HepG2 (cell line): ENCODE results near the gene ATG13.

Experiments used
- CREB1 ChIP-seq, 2 experiments: fragments of 450-650 bp in 1 of 2; IDR thresholded peaks; 2 replicates each; pipeline ENCODE4 v1.6.1; 2016 to 2017; ENCODE audit warnings: control low read depth in 1 of 2, mild to moderate bottlenecking in 1 of 2, missing compliant biosample characterization in 1 of 2, missing genetic modification characterization in 1 of 2
- ETV6 ChIP-seq: sonication (generic); formaldehyde crosslinking; conservative IDR thresholded peaks from 2 replicates; pipeline ENCODE4 v1.4.0; 2020; ENCODE audit warnings: missing genetic modification reagents
- GABPA ChIP-seq, 2 experiments: IDR thresholded peaks; 2 replicates each; pipeline ENCODE4 v1.6.1; 2011 to 2016; ENCODE audit warnings: low read depth in 2 of 2, low read length in 1 of 2, missing biosample characterization in 1 of 2, missing genetic modification characterization in 1 of 2
- HNF4A ChIP-seq: sonication (generic); formaldehyde crosslinking; IDR thresholded peaks from 2 replicates; pipeline ENCODE4 v1.4.0; 2020; ENCODE audit warnings: missing genetic modification reagents
- MAFK ChIP-seq, 2 experiments: IDR thresholded peaks in 1 of 2; conservative IDR thresholded peaks in 1 of 2; 2 replicates each; pipeline ENCODE4 v1.6.1; 2011; ENCODE audit warnings: improper control_type of control experiment in 2 of 2, low read length in 2 of 2
- NFRKB ChIP-seq: fragments of 450-650 bp; IDR thresholded peaks from 2 replicates; pipeline ENCODE4 v1.6.1; 2017
- PHF20 ChIP-seq: sonication (generic); formaldehyde crosslinking; IDR thresholded peaks from 2 replicates; pipeline ENCODE4 v1.5.0; 2020; ENCODE audit warnings: mild to moderate bottlenecking, missing genetic modification reagents
- RFXANK ChIP-seq: IDR thresholded peaks from 2 replicates; pipeline ENCODE4 v1.6.1; 2016
- RXRA ChIP-seq: sonication (generic); formaldehyde crosslinking; IDR thresholded peaks from 2 replicates; pipeline ENCODE4 v1.5.1; 2020; ENCODE audit warnings: missing genetic modification reagents
- ZNF224 ChIP-seq: sonication (generic); formaldehyde crosslinking; IDR thresholded peaks from 2 replicates; pipeline ENCODE4 v1.5.0; 2020; ENCODE audit warnings: mild to moderate bottlenecking, missing genetic modification reagents
- ZNF333 ChIP-seq: sonication (generic); formaldehyde crosslinking; IDR thresholded peaks from 2 replicates; pipeline ENCODE4 v1.4.0; 2020; ENCODE audit warnings: mild to moderate bottlenecking, missing genetic modification reagents, borderline replicate concordance
- ZNF768 ChIP-seq: sonication (generic); formaldehyde crosslinking; IDR thresholded peaks from 2 replicates; pipeline ENCODE4 v1.4.0; 2020; ENCODE audit warnings: missing genetic modification reagents
- TF ChIP-seq, protein P1 (sequence below): sonication (generic); formaldehyde crosslinking; IDR thresholded peaks from 2 replicates; pipeline ENCODE4 v1.4.0; 2020; ENCODE audit warnings: missing genetic modification reagents
- TF ChIP-seq, protein P2 (sequence below): sonication (generic); formaldehyde crosslinking; IDR thresholded peaks from 2 replicates; pipeline ENCODE4 v1.5.0; 2020; ENCODE audit warnings: mild to moderate bottlenecking, missing genetic modification reagents

DNA sequence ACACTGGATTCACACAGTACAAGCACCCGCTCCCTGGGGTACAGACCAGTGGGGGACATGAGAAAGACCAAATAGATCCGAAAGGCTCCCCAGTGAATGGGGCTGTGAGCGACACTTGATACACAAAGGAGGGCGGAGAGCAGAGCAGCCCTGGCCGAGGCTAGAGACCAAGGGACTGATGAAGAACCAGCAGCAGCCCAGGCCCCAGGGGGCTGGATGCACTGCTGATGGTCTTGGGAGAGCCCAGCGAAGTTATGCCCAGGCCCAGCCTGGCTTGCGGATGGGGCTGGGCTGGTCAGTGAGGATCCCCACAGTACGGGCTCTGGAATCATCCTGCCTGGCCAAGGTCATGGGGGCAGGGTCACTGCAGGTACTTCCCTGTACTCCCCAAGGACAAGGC, 59.8 kb downstream of the ATG13 start:
- TF ChIP-seq NFRKB: no peak
- TF ChIP-seq MAFK (conservative IDR thresholded peaks at IDR 0.05 in 1 of 2, IDR thresholded peaks at IDR 0.05 in 1 of 2; ENCODE audit: low read length in 2 of 2): no peak
- no peak for TF ChIP-seq ETV6
- no peak for TF ChIP-seq ZNF224
- no peak for TF ChIP-seq ZNF333 (CRISPR knock-in tag)
- no peak for TF ChIP-seq PHF20 (CRISPR knock-in tag)
- TF ChIP-seq ZNF768 (CRISPR knock-in tag): no peak
- TF ChIP-seq RFXANK (CRISPR knock-in tag): no peak
- TF ChIP-seq HNF4A (CRISPR knock-in tag): no peak
- TF ChIP-seq GABPA (IDR thresholded peaks at IDR 0.05; ENCODE audit: low read depth, low read length): no peak
- no peak for TF ChIP-seq GABPA (CRISPR knock-in tag; IDR thresholded peaks at IDR 0.05; ENCODE audit: low read depth)
- TF ChIP-seq CREB1 (IDR thresholded peaks at IDR 0.05): no peak
- TF ChIP-seq CREB1 (CRISPR knock-in tag; IDR thresholded peaks at IDR 0.05): no peak
- TF ChIP-seq, protein P1, sequence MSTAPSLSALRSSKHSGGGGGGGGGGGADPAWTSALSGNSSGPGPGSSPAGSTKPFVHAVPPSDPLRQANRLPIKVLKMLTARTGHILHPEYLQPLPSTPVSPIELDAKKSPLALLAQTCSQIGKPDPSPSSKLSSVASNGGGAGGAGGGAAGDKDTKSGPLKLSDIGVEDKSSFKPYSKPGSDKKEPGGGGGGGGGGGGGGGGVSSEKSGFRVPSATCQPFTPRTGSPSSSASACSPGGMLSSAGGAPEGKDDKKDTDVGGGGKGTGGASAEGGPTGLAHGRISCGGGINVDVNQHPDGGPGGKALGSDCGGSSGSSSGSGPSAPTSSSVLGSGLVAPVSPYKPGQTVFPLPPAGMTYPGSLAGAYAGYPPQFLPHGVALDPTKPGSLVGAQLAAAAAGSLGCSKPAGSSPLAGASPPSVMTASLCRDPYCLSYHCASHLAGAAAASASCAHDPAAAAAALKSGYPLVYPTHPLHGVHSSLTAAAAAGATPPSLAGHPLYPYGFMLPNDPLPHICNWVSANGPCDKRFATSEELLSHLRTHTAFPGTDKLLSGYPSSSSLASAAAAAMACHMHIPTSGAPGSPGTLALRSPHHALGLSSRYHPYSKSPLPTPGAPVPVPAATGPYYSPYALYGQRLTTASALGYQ (CRISPR knock-in tag): no peak
- TF ChIP-seq, protein P2, sequence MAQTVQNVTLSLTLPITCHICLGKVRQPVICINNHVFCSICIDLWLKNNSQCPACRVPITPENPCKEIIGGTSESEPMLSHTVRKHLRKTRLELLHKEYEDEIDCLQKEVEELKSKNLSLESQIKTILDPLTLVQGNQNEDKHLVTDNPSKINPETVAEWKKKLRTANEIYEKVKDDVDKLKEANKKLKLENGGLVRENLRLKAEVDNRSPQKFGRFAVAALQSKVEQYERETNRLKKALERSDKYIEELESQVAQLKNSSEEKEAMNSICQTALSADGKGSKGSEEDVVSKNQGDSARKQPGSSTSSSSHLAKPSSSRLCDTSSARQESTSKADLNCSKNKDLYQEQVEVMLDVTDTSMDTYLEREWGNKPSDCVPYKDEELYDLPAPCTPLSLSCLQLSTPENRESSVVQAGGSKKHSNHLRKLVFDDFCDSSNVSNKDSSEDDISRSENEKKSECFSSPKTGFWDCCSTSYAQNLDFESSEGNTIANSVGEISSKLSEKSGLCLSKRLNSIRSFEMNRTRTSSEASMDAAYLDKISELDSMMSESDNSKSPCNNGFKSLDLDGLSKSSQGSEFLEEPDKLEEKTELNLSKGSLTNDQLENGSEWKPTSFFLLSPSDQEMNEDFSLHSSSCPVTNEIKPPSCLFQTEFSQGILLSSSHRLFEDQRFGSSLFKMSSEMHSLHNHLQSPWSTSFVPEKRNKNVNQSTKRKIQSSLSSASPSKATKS (CRISPR knock-in tag): no peak
- TF ChIP-seq RXRA (CRISPR knock-in tag): no peak
